GM12872 (cell line): ENCODE data around the gene ANXA3.

Source experiments
- TF ChIP-seq, protein P1 (sequence below): IDR thresholded peaks from 3 replicates; pipeline ENCODE4 v1.5.1; 2011; ENCODE audit warnings: low read depth, mild to moderate bottlenecking, low read length, moderate library complexity; ENCODE audit not compliant: insufficient read depth

Gene ANXA3

DNA sequence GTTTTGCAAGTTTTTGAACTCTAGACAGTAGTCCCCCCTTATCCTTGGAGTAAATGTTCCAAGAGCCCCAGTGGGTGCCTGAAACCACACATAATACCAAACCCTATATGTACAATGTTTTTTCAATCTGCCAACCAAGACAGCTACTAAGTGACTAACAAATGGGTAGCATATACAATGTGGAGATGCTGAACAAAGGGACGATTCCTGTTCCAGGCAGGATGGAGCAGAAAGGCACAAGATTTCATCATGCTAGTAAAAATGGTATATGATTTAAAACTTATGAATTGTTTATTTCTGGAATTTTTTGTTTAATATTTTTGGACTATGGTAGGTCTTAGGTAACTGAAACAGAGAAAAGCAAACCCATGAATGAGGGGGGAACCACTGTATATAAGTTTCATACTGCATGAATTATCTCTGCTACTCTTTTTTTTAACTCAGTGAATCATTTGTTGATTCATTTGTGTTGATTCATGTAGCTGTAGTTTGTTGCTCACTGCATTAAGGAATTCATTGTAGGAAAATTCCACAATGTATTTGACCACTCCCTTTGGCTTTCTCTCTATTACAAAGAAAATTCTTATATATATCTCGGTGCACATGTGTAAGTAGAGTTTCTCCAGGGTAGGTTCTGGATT is 21.9 kb upstream of the ANXA3 start:
- TF ChIP-seq, protein P1, sequence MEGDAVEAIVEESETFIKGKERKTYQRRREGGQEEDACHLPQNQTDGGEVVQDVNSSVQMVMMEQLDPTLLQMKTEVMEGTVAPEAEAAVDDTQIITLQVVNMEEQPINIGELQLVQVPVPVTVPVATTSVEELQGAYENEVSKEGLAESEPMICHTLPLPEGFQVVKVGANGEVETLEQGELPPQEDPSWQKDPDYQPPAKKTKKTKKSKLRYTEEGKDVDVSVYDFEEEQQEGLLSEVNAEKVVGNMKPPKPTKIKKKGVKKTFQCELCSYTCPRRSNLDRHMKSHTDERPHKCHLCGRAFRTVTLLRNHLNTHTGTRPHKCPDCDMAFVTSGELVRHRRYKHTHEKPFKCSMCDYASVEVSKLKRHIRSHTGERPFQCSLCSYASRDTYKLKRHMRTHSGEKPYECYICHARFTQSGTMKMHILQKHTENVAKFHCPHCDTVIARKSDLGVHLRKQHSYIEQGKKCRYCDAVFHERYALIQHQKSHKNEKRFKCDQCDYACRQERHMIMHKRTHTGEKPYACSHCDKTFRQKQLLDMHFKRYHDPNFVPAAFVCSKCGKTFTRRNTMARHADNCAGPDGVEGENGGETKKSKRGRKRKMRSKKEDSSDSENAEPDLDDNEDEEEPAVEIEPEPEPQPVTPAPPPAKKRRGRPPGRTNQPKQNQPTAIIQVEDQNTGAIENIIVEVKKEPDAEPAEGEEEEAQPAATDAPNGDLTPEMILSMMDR: no peak

DNA sequence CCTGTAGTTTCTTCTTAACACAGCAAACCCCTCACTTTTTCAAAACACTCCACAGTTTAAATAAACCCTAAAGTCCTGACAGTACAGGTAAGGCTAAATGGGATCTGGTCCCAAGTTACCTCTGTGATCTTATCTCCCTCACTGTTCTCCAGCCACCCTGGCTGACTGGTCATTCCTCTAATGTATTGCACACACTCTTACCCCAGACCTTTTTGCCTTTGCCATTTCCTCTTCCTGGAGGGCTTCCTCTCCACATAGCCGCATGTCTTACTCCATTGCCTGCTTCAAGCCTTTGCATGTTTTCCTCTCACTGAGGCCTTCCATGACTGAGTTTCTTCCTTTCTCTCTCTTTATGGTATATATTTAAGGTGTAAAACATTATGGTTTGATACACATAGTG is 19.5 kb upstream of the ANXA3 start:
- TF ChIP-seq, protein P1: no peak

DNA sequence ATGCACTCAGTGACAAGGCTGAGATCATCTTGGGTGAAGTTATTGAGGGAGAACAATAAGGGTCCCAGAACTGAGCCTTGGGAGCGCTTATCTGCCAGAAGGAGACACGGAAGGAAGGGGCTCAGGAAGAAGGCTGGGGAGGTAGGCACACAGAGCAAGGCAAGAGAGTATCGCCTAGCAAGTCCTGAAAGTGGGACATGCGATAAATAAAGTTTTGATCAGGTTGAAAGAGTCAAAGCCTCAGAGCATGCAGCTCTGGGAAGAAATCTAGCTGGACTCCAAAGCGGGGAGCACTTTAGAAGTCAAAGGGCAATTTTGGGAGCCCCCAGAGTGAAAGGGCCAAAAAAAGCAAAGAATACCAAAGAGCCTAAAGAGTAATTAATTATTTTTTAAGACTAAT is 17.7 kb upstream of the ANXA3 start:
- TF ChIP-seq, protein P1: no peak

DNA sequence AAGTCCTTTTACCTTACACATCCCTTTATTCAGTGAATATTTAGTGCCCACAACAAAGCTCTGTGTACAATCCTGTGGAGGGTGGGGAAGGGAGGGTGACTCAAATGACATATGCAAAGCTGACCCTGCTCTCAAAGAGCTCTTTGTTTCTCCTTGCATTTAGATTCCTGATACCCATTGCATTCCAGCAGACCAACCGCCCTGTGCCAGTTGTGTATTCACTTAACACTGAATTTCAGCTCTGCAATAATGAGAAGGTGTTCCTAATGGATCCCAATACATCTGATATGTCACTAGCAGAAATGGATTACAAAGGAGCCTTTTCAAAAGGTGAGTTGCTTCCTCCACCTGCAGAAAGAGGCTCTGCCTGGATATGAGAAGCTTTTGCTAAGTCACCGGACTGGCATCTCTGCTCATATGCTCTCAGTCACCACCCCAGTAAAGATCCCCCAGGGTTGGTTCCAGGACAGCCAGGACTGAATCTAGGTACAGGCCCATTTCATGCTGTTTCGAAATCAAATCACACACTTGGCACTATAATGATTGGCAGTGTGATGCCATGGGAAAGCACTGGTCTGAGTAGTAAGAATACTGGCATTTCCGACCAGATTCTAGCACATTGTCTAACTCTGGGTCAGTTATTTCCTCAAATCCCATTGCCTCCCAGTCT is 17.1 kb upstream of the ANXA3 start:
- TF ChIP-seq, protein P1: no peak

DNA sequence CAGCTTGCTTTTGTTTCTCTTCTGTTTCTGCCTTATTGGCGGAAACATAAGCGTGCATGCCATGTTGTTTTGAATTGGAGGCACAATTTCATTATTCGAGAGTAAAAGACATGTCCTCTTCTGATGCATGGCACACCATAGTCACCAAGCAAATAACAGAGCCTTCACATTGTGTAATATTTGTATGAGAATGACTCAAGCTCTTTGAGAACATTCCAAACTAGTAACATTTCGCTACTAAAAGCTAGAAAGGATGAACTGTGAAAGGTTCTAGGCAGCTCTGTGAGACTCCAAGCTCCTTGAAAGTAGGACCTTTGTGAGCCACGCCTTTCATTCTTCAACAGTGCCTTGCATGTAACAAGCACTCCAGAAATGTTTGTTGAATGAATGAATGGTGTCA is 9.2 kb upstream of the ANXA3 start:
- TF ChIP-seq, protein P1: no peak

DNA sequence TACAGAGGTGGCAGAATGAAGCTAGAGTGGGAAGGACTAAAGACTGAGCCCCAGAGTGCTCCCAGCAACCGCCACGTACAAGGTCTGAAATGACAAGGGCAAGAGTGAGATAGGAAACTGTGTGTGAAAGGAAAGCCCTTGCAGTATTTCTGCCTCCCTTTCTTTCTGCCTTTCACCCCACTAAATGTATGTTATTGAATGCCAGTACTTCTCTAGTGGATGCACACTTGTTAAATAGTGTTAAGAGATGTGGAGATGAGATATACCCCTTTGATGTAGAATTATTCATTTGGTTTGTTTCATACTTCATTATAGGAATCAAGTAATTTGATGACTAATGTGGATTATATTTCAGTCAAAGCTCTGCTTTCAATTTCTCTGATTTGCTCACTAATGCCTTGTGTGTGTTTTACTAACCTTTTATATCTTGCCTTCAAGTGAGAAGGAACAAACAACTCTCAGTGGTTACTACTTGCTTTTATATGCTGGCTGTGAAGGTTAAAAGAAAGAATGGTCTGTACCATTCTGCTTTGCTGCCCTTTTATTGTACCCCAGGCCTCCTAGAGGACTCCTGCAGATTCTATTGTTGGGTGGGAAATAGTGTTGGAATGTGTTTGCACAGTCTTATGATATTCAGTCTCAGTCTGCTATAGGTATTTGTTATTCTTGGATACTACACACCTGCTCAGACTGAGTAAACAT is 8.0 kb upstream of the ANXA3 start:
- TF ChIP-seq, protein P1: no peak

DNA sequence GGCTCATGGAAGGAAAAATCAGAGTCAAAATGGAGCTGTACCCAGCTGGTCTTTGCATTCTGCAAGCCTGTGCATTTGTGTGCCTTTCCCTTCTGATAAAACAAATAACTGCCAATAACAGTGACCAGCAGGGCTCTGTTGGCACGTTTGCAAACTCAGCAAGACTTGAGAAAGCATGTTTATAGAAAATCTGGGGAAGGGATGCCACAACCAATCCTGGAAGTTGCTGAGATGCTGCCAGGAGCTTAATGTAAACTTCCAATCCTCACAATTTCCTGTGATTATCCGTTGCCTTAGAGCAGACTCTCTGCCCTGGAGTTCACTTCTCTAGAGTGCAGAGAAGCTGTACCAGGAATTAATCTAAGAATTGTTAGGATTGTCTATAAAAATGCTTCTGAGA is 6.9 kb upstream of the ANXA3 start:
- TF ChIP-seq, protein P1: no peak
